ENCODE data around the gene AFG1L.

AFG1L gene

DNA sequence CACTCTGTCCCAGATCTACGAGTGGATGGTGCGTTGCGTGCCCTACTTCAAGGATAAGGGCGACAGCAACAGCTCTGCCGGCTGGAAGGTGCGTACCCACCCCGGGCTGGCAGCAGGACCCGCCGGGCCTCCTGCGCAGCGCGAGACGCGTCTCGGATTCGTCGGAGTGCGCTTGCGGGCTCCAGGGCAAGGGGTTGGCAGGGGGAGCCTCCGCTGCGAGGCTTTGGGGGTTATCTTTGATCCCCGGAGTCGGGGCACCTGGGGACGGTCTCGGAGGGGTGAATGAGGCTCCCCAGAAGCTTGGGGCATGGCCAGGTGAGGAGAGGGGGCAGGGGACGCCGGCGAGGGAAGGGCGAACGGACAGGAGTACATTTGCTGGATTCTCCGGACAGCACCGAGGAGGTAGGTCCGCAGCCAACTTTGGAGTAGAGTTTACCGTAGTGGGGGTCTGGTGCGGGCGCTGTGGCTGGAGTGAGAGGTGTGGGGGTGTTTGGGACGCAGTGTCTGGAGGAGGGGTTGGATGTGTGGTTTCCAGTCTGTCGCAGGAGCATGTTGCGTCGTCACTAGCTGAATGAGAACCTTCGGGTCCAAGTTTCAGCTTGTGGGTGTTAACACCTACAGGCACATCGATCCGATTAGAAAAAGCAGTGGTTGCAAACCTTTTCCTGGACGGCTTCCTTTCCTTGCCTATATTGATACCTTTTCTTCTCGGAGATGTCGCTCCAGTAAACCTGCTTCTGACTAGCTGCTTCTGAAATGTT lies 267.1 kb downstream of the AFG1L start:
- no peak for DNase-seq (ENCODE audit: extremely low spot score)
- CTCF ChIA-PET: interaction anchor here (0.5 to 0.7 kb wide), 5 partner anchors 8 to 605 kb away, joined by 3 to 4 read pairs (median 3); no protein-coding TSS in a partner anchor

DNA sequence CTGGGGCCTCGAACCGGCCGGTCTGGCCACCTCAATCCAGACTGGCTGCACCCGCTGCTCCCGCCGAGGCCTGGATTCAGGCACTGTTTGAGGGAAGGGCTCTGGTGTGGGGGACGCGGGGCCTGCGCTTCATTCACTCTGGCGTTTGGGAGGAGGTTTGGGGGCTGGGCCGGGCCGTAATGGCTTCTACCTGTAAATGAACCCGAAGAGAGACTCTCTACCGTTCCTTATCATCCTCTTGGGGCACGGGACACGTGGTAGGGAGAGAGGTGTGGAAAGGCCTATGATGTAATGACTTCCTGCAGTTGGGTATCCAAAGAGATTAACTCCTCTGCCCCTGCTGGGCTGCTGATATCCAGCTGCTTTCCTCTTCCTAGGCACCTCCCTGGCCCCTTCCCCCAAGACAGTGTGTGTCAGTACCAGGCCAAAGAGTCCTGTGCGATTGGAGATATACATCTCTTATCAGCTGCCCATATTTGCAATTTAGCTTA lies 267.7 kb downstream of the AFG1L start:
- CTCF ChIA-PET: interaction anchor here (0.5 to 0.7 kb wide), 4 partner anchors 44 to 605 kb away, joined by 3 to 4 read pairs (median 3); no protein-coding TSS in a partner anchor
- TF ChIP-seq TARDBP (IDR thresholded peaks at IDR 0.05): no peak
- no peak for TF ChIP-seq ARNT (IDR thresholded peaks at IDR 0.05)
- no peak for TF ChIP-seq SUZ12 (IDR thresholded peaks at IDR 0.05)
- TF ChIP-seq FOXA1 (IDR thresholded peaks at IDR 0.05): no peak
- TF ChIP-seq, protein P1, sequence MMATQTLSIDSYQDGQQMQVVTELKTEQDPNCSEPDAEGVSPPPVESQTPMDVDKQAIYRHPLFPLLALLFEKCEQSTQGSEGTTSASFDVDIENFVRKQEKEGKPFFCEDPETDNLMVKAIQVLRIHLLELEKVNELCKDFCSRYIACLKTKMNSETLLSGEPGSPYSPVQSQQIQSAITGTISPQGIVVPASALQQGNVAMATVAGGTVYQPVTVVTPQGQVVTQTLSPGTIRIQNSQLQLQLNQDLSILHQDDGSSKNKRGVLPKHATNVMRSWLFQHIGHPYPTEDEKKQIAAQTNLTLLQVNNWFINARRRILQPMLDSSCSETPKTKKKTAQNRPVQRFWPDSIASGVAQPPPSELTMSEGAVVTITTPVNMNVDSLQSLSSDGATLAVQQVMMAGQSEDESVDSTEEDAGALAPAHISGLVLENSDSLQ (IDR thresholded peaks at IDR 0.05): no peak
- no peak for TF ChIP-seq FOXK2 (IDR thresholded peaks at IDR 0.05)
- TF ChIP-seq HDGF (IDR thresholded peaks at IDR 0.05; ENCODE audit: borderline replicate concordance): no peak
- no peak for TF ChIP-seq ZNF384 (IDR thresholded peaks at IDR 0.05)
- TF ChIP-seq CTBP1 (IDR thresholded peaks at IDR 0.05; ENCODE audit: borderline replicate concordance): peak; percentile 79
- no peak for TF ChIP-seq SP1 (IDR thresholded peaks at IDR 0.05)
- TF ChIP-seq L3MBTL2 (conservative IDR thresholded peaks at IDR 0.05): peak; percentile 94
- no peak for TF ChIP-seq ELF4 (IDR thresholded peaks at IDR 0.05)
- no peak for TF ChIP-seq NFRKB (IDR thresholded peaks at IDR 0.05)
- 0 out of 2 replicates have a peak, but pooled peaks have one; percentile 9 for TF ChIP-seq LEF1 (IDR thresholded peaks at IDR 0.05; ENCODE audit: borderline replicate concordance)
- TF ChIP-seq FOXM1 (IDR thresholded peaks at IDR 0.05; ENCODE audit: borderline replicate concordance): no peak
- no peak for TF ChIP-seq BHLHE40 (IDR thresholded peaks at IDR 0.05; ENCODE audit: borderline replicate concordance)
- peak; percentile 67 for DNase-seq (ENCODE audit: extremely low spot score)
- POLR2A ChIA-PET: interaction anchor here (0.6 to 1.6 kb wide), 12 partner anchors 8 to 821 kb away, joined by 3 to 4 read pairs (median 3); no protein-coding TSS in a partner anchor

More for the DNA sequence above, 267.1 kb downstream of the AFG1L start:
- TF ChIP-seq NFRKB (IDR thresholded peaks at IDR 0.05) (no peak), TARDBP (IDR thresholded peaks at IDR 0.05) (no peak), LEF1 (IDR thresholded peaks at IDR 0.05; ENCODE audit: borderline replicate concordance) (no peak), ELF4 (IDR thresholded peaks at IDR 0.05) (no peak), L3MBTL2 (conservative IDR thresholded peaks at IDR 0.05) (no peak), ARNT (IDR thresholded peaks at IDR 0.05) (no peak), HDGF (IDR thresholded peaks at IDR 0.05; ENCODE audit: borderline replicate concordance) (no peak), CTBP1 (IDR thresholded peaks at IDR 0.05; ENCODE audit: borderline replicate concordance) (no peak), SUZ12 (IDR thresholded peaks at IDR 0.05) (no peak), FOXM1 (IDR thresholded peaks at IDR 0.05; ENCODE audit: borderline replicate concordance) (no peak), SP1 (IDR thresholded peaks at IDR 0.05) (no peak), FOXA1 (IDR thresholded peaks at IDR 0.05) (no peak)
- TF ChIP-seq, protein P1 (IDR thresholded peaks at IDR 0.05): no peak
- POLR2A ChIA-PET: interaction anchor here (0.6 to 3.0 kb wide), 12 partner anchors 9 to 822 kb away, joined by 3 to 11 read pairs (median 3); no protein-coding TSS in a partner anchor

DNA sequence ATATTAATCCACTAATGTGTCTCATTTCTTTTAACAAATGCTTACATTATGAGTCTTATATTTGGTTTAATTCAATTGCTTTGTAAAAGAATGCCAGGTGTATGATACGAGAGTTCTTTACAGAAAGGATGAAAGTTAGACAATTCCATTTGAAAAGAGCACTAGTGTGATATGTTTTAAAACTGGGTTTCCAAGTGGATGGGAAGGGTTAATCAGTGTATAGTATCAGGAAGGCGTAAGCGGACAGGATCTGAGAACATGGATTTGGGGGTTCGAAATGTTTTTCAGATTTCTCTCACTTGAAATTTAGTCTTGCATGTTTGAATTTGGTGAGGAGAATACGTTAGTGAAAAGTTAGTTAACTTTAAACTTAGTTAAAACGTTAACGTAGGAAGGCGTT lies 268.4 kb downstream of the AFG1L start:
- no peak for DNase-seq (ENCODE audit: extremely low spot score)
- no peak for TF ChIP-seq ZNF384 (IDR thresholded peaks at IDR 0.05)
- no peak for TF ChIP-seq HDGF (IDR thresholded peaks at IDR 0.05; ENCODE audit: borderline replicate concordance)
- no peak for TF ChIP-seq TARDBP (IDR thresholded peaks at IDR 0.05)
- no peak for TF ChIP-seq NFRKB (IDR thresholded peaks at IDR 0.05)
- no peak for TF ChIP-seq SUZ12 (IDR thresholded peaks at IDR 0.05)
- POLR2A ChIA-PET: interaction anchor here (0.6 to 1.6 kb wide), 7 partner anchors 7 to 217 kb away, joined by 3 to 4 read pairs (median 3); no protein-coding TSS in a partner anchor
- CTCF ChIA-PET: no interaction called here

DNA sequence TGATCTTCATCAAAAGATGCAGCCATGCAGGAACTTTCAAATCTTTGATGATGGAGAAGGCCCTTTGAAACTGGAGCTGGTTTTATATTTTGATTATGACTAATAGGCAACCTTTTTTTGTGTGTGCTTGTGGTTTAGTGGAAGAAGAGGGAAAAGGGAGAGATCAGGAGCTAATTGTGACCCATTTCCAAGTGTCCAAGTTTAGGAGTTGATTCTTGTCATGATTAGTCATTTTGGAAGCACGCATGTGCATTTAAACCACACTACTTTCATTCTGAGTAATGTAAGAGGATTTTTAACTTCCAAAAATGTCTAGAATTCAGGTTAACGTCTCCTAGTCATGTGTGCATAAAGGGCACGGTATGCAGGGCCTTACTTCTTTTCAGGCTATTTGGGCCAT lies 269.3 kb downstream of the AFG1L start:
- POLR2A ChIA-PET: no interaction called here
- no peak for TF ChIP-seq ARNT (IDR thresholded peaks at IDR 0.05)
- no peak for TF ChIP-seq TARDBP (IDR thresholded peaks at IDR 0.05)
- TF ChIP-seq HDGF (IDR thresholded peaks at IDR 0.05; ENCODE audit: borderline replicate concordance): no peak
- TF ChIP-seq L3MBTL2 (conservative IDR thresholded peaks at IDR 0.05): no peak
- TF ChIP-seq FOXA1 (IDR thresholded peaks at IDR 0.05): no peak
- no peak for TF ChIP-seq ZNF384 (IDR thresholded peaks at IDR 0.05)
- no peak for TF ChIP-seq ELF4 (IDR thresholded peaks at IDR 0.05)
- TF ChIP-seq SUZ12 (IDR thresholded peaks at IDR 0.05): no peak
- no peak for TF ChIP-seq CTBP1 (IDR thresholded peaks at IDR 0.05; ENCODE audit: borderline replicate concordance)
- TF ChIP-seq NFRKB (IDR thresholded peaks at IDR 0.05): no peak
- TF ChIP-seq FOXM1 (IDR thresholded peaks at IDR 0.05; ENCODE audit: borderline replicate concordance): no peak
- no peak for TF ChIP-seq LEF1 (IDR thresholded peaks at IDR 0.05; ENCODE audit: borderline replicate concordance)
- TF ChIP-seq, protein P1 (IDR thresholded peaks at IDR 0.05): no peak
- TF ChIP-seq SP1 (IDR thresholded peaks at IDR 0.05): no peak
- TF ChIP-seq BHLHE40 (IDR thresholded peaks at IDR 0.05; ENCODE audit: borderline replicate concordance): no peak
- TF ChIP-seq FOXK2 (IDR thresholded peaks at IDR 0.05): no peak
- no peak for DNase-seq (ENCODE audit: extremely low spot score)
- CTCF ChIA-PET: interaction anchor here (0.5 kb wide), 1 partner anchor 446 kb away, joined by 3 read pairs; no protein-coding TSS in a partner anchor

DNA sequence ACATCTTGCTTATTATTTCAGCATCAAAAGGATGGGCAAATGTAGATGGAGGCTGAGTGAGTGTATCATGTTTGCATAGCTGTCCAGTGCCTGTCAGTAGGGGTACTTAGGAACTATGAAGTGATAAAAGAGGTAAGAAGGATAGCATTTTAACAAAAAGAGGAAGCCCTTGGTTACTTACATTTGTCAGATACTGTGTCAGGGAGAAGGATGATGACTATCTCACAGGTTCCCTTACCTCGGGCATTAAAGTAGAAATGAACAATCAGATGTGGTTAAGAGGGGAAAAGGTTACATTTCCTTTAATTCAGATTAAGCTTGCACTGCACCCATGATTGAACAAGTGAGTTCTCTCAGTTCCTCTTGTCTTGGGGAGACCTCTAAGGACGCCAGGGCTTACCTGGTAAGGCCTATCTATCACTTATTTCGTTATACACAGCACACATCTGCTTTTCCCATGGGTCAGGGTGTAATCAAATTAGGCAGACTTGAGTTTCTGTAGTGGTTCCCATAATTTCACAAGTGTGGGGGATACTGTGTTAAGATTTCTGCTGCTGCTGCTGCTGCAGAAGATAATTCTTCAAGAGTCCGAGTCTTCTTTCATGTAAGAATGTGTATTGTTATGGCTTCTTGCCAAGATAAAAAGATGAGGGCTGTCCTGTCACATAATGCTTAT lies 270.4 kb downstream of the AFG1L start:
- ChIA-PET CTCF (no interaction called here), POLR2A (no interaction called here)
- TF ChIP-seq TARDBP (IDR thresholded peaks at IDR 0.05): no peak
- TF ChIP-seq FOXA1 (IDR thresholded peaks at IDR 0.05): no peak
- no peak for TF ChIP-seq NFRKB (IDR thresholded peaks at IDR 0.05)
- no peak for TF ChIP-seq ZNF384 (IDR thresholded peaks at IDR 0.05)
- TF ChIP-seq L3MBTL2 (conservative IDR thresholded peaks at IDR 0.05): no peak
- TF ChIP-seq, protein P1 (IDR thresholded peaks at IDR 0.05): no peak
- TF ChIP-seq HDGF (IDR thresholded peaks at IDR 0.05; ENCODE audit: borderline replicate concordance): no peak
- no peak for TF ChIP-seq FOXM1 (IDR thresholded peaks at IDR 0.05; ENCODE audit: borderline replicate concordance)
- no peak for TF ChIP-seq FOXK2 (IDR thresholded peaks at IDR 0.05)
- TF ChIP-seq LEF1 (IDR thresholded peaks at IDR 0.05; ENCODE audit: borderline replicate concordance): no peak
- TF ChIP-seq ELF4 (IDR thresholded peaks at IDR 0.05): no peak
- no peak for TF ChIP-seq BHLHE40 (IDR thresholded peaks at IDR 0.05; ENCODE audit: borderline replicate concordance)
- TF ChIP-seq ARNT (IDR thresholded peaks at IDR 0.05): no peak
- TF ChIP-seq SUZ12 (IDR thresholded peaks at IDR 0.05): no peak
- TF ChIP-seq CTBP1 (IDR thresholded peaks at IDR 0.05; ENCODE audit: borderline replicate concordance): no peak
- TF ChIP-seq SP1 (IDR thresholded peaks at IDR 0.05): no peak
- no peak for DNase-seq (ENCODE audit: extremely low spot score)

All from HEK293T (cell line).